DMS153 treated with DMSO at 0.1 percent for 48 hours (cell line): Measurements from ENCODE around the gene ADAMTSL2.

ENCODE experiments used
- DNase-seq: peaks from one replicate; lab custom pipeline; 2025; ENCODE audit not compliant: unreplicated experiment; lab: John Stamatoyannopoulos, UW

Gene ADAMTSL2

DNA sequence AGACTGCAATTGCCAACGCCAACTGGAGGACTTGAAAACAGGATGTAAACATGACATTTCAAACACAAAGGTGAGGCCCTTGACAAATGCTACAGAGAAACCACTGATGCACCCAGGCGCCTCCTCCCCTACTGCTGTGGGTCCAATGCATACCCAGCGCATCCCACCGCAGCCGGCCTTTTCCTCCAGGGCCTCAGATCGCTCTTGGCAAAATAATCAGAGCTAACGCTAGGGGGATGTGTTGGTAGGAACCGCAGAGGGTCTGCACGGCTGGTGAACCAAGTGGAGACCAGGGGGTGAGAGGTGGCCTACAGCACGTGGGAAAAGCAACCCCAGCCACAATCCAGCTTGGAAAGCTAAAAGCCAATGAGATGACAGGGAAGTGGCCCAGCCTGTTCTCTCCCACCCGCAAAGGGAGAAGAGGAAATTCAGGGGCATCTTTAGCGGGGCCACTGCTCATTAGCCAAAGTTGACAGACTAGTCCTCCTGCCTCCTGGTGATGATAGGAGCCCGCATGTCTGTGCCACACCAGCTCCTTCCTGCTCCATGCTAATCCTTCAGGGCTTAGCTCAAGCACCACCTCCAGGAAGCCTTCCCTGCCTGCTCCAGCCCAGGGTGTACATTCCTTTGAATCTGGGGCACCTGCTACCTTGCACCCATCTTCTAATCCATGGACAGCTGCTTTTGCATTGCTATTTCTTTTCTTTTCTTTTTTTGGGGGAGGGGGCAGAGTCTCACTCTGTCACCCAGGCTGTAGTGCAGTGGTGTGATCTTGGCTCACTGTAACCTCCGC, 68.8 kb downstream of the ADAMTSL2 start:
- DNase-seq = peak; percentile 68

GRCh38 chr9:133604214-133604613, 69.7 kb downstream of the ADAMTSL2 start:
- peak; percentile 25 for DNase-seq

GRCh38 chr9:133604856-133605255, 70.4 kb downstream of the ADAMTSL2 start:
- DNase-seq = peak; percentile 30

DNA sequence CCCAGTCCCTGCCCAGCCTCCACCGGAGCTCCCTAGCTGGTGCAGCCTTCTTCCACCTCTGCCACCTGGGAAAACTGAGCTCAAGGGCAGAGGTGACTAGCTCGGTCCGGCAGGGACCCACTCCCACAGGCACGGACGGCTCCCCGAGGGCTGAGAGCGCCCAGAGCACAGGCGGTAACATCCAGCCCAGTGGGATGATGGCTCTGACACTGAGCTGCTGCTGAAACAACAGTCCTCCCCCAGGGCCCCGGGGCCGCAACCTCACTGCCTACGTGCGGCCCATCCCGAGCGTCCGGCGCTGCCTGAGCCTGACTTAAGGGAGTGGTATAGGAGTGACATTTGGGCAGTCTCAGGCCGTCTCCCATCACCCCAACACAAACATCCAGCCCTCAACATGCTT, 70.9 kb downstream of the ADAMTSL2 start:
- DNase-seq = no peak

DNA sequence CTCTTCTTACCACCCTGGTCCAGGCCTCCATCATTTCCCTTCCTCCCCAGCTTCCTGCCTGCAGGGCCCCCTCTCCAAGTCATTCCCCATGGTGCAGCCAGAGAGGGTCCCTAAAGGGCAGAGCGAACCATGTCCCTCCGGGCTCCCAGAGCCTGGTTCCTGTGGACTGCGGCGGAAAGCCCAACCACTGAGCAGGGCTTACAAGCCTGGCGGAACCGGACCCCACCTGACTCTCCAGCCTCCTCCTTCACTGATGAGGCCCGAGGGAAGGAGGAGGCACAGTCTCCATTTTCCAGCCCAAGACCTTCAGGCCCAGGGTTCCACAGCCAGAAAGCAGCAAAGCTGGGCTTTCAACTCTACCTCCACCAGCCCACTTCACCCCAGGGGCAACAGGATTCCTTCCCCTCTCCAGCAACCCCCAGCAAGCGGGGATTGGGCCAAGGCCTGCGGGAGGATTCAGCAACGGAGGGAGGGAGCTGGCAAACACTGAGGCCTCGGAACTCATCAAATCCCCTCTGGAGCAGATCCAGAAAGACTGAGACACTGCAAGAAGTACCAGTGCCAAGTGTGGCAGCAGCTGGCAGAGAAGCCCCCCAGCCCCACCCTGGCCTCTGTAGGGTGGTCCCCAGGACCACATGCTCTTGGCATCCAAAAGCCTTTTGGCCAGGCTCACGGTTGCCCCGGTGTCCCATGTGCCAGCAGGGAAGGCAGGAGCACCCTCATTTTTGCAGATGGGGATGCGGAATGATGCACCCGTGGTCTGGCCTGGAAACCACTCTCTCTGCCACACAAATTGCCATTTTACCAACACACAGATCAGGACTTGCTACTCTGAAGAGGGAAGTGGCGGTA, 71.6 kb downstream of the ADAMTSL2 start:
- DNase-seq = no peak

DNA sequence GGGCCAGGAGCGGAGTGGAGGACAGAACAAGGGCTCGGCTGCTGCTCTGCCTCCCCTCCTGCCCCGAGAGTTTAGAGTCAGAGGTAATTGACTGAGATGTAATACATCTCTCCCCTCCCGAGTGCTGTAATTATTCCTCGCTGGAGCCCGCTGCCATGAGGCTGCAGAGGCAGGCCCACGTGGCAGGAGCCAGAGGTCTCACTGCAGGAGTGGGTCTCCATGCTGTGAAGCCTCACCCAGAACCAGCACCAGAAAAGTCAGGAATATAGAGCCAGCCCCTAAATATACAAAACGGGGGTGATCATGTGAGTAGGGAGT, 72.2 kb downstream of the ADAMTSL2 start:
- DNase-seq = no peak

DNA sequence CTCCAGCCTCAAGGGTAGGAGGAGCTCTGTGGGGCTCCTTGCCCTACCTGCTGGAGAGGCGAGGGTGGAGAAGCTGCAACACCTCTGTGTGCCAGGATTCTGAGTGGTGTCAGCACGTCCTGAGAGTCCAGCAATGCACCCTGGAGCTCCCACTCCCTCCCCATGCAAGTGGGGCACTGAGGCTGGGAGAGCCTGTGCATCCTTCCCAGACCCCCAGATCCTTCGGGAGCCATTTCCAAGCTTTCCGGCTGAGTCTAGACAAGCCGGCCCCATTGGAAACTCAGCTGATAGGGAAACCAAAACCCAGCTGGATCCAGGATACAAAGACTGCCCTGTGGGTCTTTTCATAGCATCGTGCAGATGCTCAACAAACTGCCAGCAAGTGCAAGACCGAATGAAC, 72.9 kb downstream of the ADAMTSL2 start:
- DNase-seq = no peak

DNA sequence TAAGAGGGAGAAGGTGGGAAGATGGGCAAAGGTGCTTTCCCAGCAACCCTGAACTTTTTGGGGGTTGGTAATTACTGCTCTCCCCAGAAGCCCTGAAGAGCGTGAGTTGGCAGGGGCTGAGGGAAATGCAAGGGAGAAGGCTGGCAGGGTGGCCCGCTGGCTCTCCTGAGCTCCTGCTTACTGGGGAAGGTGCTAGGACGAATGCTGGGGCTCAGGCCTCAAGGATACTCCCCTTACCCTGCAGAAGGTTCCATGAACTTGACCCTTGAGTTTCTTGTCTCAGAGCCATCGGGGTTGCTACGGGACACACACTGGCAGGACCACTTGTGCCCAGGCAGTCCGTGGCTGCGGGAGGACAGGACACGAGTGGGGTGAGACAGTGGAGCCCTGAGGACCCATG, 73.5 kb downstream of the ADAMTSL2 start:
- DNase-seq = no peak

GRCh38 chr9:133608382-133608781, 73.9 kb downstream of the ADAMTSL2 start:
- no peak for DNase-seq

DNA sequence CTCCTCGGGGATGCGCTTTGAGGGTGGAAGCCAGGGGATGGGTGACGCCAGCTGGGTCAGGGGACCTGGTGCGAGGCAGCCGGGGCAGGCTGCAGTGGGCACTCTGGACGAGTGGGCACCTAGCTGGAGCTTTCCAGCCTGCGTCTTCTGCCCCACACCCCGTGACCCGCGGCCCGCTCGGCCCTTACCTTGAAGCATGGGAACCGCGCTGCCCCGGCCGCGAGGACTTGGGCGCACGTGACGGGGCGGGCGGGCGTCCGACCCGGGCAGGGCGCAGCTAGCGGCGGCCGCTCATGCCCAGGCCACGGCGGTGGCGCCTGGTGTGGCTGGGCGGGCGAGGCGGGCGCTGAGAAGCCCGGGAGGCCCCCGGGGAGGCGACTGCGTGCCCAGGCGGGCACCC, 74.4 kb downstream of the ADAMTSL2 start:
- DNase-seq = no peak

GRCh38 chr9:133609311-133610098, 75.0 kb downstream of the ADAMTSL2 start, which contains the start of gene FAM163B:
FAM163B (minus strand) TSS chr9:133609389; CDS start chr9:133580223, 29,166 bp downstream.
- DNase-seq = no peak

GRCh38 chr9:133610845-133611244, 76.3 kb downstream of the ADAMTSL2 start:
- peak; percentile 60 for DNase-seq

GRCh38 chr9:133612051-133612450, 77.5 kb downstream of the ADAMTSL2 start:
- no peak for DNase-seq

- no peak for DNase-seq
These were observed 78.3 kb downstream of the ADAMTSL2 start for GRCh38 chr9:133612816-133613215.

DNA sequence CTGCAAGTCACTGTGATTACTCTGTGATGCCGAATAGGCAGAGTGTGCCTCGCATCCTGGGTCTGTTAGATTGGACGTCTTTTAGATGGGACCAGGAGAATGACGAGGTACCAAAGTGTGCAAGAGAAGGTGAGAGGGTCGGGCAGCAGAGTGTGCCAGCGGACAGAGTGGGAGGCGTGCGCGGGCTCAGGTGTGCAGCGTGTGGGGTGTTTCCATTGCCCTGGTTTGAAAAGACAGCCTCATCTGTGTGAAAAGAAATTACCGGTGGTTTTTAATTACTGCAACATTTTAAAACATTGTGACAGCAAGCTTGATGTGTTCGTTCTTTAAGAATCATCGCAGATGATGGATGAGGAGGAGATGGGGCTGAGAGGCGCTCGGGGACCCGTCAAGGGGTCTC, 78.9 kb downstream of the ADAMTSL2 start:
- DNase-seq = no peak

DNA sequence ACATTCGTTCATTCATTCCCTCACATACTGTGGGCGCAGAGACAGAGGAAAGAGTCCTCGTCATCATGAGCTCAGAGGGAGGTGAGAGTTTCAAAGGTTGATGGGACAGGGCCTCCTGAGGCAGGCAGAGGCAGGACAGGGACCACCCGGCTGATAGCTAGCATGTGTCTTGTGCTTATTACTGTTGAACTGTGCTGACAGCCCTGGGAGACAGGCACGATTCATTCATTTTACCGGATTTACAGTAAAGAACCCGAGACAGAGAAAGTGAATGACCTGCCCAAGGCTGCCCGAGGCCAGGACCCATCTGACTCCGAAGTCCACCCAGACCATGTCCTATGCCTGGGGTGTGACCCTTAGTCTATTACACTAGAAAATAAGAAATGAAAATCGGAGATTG, 79.6 kb downstream of the ADAMTSL2 start:
- no peak for DNase-seq

DNA sequence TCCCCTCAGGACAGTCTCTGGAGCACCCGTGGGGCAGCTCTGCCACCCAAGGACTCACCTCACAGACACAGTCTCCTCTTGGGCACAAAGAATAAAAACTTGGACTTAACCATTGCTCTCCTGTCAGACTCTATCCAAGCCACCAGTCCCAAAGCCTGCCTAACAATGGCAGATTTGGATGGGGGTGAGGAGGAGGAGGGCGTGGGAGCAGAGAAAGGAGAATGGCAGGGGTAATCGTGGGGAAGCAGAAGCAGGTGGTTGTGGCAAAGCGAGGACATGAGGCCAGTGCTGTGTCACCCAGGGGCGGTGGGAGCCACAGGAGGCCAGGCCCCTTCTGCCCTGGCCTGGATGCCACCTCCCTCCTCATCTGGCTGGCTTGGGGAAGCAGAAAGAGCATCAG, 80.2 kb downstream of the ADAMTSL2 start:
- no peak for DNase-seq

DNA sequence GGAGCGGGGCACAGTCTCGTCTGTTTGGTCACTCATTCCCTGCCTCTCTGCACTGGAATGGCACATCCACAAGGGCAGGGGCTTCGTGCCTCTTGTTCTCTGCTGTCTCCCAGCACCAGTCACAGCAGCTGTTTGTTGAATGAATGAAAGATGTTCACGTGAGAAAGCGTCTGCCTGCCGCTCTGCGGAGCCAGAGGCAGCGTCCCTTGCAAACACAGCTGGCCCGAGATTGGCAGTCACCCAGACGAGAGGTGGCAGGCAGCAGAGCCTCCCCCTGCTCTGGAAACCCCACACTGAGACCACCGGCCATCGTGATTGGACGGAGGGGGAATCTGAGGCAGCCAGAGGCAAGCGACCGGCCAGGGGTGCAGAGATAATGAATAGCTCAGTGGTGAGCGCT, 80.7 kb downstream of the ADAMTSL2 start:
- no peak for DNase-seq

DNA sequence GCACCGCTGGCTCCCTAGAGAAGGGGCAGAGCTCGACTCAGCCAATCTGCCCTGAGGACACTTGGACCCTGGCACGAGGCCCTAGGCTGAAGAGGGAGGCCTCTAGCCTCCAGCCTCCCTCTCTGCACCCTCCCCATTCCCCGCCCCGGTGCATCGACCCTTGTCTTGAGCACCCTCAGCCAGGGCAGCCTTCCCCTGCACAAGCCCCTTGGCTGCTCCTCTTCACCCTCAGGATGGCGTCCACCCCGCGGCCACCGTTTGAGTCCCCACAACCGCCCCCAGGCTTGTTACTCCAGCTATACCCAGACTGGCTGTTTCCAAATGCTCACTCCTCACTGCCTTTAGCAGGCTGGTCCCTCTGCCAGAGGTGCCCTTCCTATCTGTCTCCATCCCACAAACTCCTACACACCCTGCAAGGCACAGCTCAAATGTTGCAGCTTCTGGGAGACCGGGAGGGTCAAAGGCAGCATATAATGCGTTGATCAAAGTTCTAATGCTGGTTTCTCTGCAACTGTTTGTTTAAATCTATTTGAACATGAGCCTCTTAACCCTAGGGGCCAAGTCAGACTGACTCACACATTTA, 81.2 kb downstream of the ADAMTSL2 start:
- DNase-seq = no peak

DNA sequence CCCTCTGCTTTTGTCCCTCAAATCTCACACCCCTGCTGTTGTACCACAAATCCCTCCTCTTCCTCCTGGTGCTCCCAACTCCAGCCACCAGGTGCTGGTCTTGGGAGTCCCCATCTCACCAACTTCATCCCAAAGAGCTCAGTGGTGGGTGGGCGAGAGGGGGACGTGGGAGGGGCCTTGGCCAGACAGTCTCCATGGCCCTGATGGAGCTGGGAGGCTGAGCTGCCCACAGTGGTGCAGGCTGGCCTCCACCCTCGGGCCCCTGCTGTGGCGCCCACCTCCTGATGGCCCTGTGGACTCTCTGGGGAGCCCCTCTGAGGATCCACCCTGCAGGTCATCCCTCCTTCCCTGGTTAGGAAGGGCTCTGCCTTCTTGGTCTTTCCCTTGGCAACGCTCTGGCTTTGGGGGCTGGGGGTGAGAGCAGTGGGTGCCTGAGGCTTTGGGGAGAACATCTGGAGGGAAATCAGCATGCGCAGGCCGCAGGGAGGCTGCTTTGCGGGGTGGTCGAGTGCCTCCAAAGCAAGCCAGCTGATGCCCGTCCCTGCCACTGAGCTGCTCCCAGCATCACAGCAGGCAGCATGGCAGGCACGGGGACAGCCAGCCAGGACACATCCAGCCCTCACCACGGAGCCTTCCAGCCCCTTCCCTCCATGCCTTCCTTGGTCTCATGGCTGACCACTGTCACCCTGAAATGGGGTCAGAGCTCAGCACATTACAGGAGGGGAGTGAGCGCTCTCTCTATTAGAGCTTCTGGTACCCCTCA, 82.3 kb downstream of the ADAMTSL2 start:
- DNase-seq = no peak
